ENCODE measurements around the gene VAMP3. TPM values are rescaled to one million over a fixed set of nuclear protein-coding genes. Genes with fewer than 3 reads are reported as not detected.

Gene VAMP3
- polyA plus RNA-seq, 1 experiment, result 106 TPM

GRCh38 chr1:7751174-7751573 is 19.9 kb upstream of the VAMP3 start:
- TF ChIP-seq CTCF (IDR thresholded peaks at IDR 0.05; ENCODE audit: insufficient read depth, low read depth, low read length), result no peak
- no peak for DNase-seq (ENCODE audit: low read depth)
- H3K4me3 ChIP-seq (ENCODE audit: low read depth, low read length), result no peak overlapping the region
- ChIA-PET POLR2A (no interaction called here), CTCF (interaction anchor here (1.0 to 11.7 kb wide), 5 partner anchors 10 to 83 kb away, joined by 3 to 431 read pairs (median 21); no protein-coding TSS in a partner anchor)
- no peaks in the 10 kb centered on the region for H3K27me3 ChIP-seq (ENCODE audit: control insufficient read depth, insufficient read depth, low read length)
- H3K36me3 ChIP-seq (ENCODE audit: control insufficient read depth, insufficient read depth, low read length), result no peaks in the 10 kb centered on the region

GRCh38 chr1:7752512-7753417 is 18.3 kb upstream of the VAMP3 start:
- POLR2A ChIA-PET, result interaction anchor here (0.7 to 1.1 kb wide), 2 partner anchors 84 to 85 kb away, joined by 3 read pairs; no protein-coding TSS in a partner anchor
- peak; percentile 76 for TF ChIP-seq CTCF (IDR thresholded peaks at IDR 0.05; ENCODE audit: insufficient read depth, low read depth, low read length)
- Histone ChIP-seq H3K27me3 (ENCODE audit: control insufficient read depth, insufficient read depth, low read length) (no peaks in the 10 kb centered on the region; the same call in 1 of the 2 replicates), H3K36me3 (ENCODE audit: control insufficient read depth, insufficient read depth, low read length) (no peaks in the 10 kb centered on the region), H3K4me3 (ENCODE audit: low read depth, low read length) (peak overlapping the region; percentile 23)
- DNase-seq (ENCODE audit: low read depth), result peak; percentile 15
- CTCF ChIA-PET, result interaction anchor here (0.7 to 11.7 kb wide), 25 partner anchors 8 to 153 kb away, joined by 3 to 431 read pairs (median 6); no protein-coding TSS in a partner anchor

- ChIA-PET POLR2A (no interaction called here), CTCF (interaction anchor here (0.9 to 11.7 kb wide), 14 partner anchors 8 to 150 kb away, joined by 3 to 431 read pairs (median 10); no protein-coding TSS in a partner anchor)
- Histone ChIP-seq H3K36me3 (ENCODE audit: control insufficient read depth, insufficient read depth, low read length) (no peaks in the 10 kb centered on the region), H3K4me3 (ENCODE audit: low read depth, low read length) (no peak overlapping the region), H3K27me3 (ENCODE audit: control insufficient read depth, insufficient read depth, low read length) (no peaks in the 10 kb centered on the region; the same call in 1 of the 2 replicates)
- TF ChIP-seq CTCF (IDR thresholded peaks at IDR 0.05; ENCODE audit: insufficient read depth, low read depth, low read length), result no peak
- no peak for DNase-seq (ENCODE audit: low read depth)
Measured at GRCh38 chr1:7753641-7754040, 17.5 kb upstream of the VAMP3 start.

GRCh38 chr1:7754234-7754633 is 16.9 kb upstream of the VAMP3 start:
- DNase-seq (ENCODE audit: low read depth), result no peak
- Histone ChIP-seq H3K4me3 (ENCODE audit: low read depth, low read length) (no peak overlapping the region), H3K27me3 (ENCODE audit: control insufficient read depth, insufficient read depth, low read length) (no peaks in the 10 kb centered on the region; the same call in 1 of the 2 replicates), H3K36me3 (ENCODE audit: control insufficient read depth, insufficient read depth, low read length) (no peaks in the 10 kb centered on the region)
- POLR2A ChIA-PET, result no interaction called here
- no peak for TF ChIP-seq CTCF (IDR thresholded peaks at IDR 0.05; ENCODE audit: insufficient read depth, low read depth, low read length)
- CTCF ChIA-PET, result interaction anchor here (2.6 to 11.7 kb wide), 6 partner anchors 11 to 86 kb away, joined by 10 to 431 read pairs (median 18); no protein-coding TSS in a partner anchor

GRCh38 chr1:7755448-7755847 is 15.6 kb upstream of the VAMP3 start:
- POLR2A ChIA-PET, result no interaction called here
- TF ChIP-seq CTCF (IDR thresholded peaks at IDR 0.05; ENCODE audit: insufficient read depth, low read depth, low read length), result peak; percentile 38
- Histone ChIP-seq H3K4me3 (ENCODE audit: low read depth, low read length) (no peak overlapping the region), H3K36me3 (ENCODE audit: control insufficient read depth, insufficient read depth, low read length) (no peaks in the 10 kb centered on the region), H3K27me3 (ENCODE audit: control insufficient read depth, insufficient read depth, low read length) (no peaks in the 10 kb centered on the region; the same call in 1 of the 2 replicates)
- DNase-seq (ENCODE audit: low read depth), result no peak
- CTCF ChIA-PET, result interaction anchor here (0.9 to 11.7 kb wide), 2 partner anchors 14 to 87 kb away, joined by 3 to 431 read pairs; no protein-coding TSS in a partner anchor
